Stomach (tissue), 4 donors: ENCODE results near the gene LRRC8C.

Experiments
- CTCF ChIP-seq, 7 experiments: fragments of 450-650 bp in 4 of 7; fragments of 200-600 bp in 3 of 7; sonication (generic) in 3 of 7; IDR thresholded peaks; one replicate each; pipeline ENCODE4 v1.5.1; 2016 to 2019; ENCODE audit warnings: antibody characterized with exemption in 7 of 7, control low read depth in 2 of 7, mild to moderate bottlenecking in 1 of 7
- EP300 ChIP-seq: sonication (generic); formaldehyde crosslinking; IDR thresholded peaks from one replicate; pipeline ENCODE4 v1.6.1; 2017; ENCODE audit warnings: antibody characterized with exemption
- POLR2A ChIP-seq, 4 donors: fragments of 450-650 bp; IDR thresholded peaks; one replicate each; pipeline ENCODE4 v1.6.1; 2016; ENCODE audit warnings: antibody characterized with exemption in 4 of 4, control low read depth in 2 of 4, mild to moderate bottlenecking in 1 of 4, moderate library complexity in 1 of 4

GRCh38 chr1:89640440-89640839, 7.5 kb downstream of the LRRC8C start:
- TF ChIP-seq CTCF (IDR thresholded peaks at IDR 0.05), result no peak
- TF ChIP-seq POLR2A (IDR thresholded peaks at IDR 0.05), result no peak
- TF ChIP-seq EP300, result no peak
